DOHH2 (cell line): ENCODE results near the gene OPN3.

Experiments
- CTCF ChIP-seq: fragments of 200-600 bp; sonication (generic); IDR thresholded peaks from one replicate; pipeline ENCODE4 v1.5.1; 2014; ENCODE audit warnings: antibody characterized with exemption, mild to moderate bottlenecking, low read depth, low read length; ENCODE audit not compliant: poor library complexity, severe bottlenecking
- EZH2phosphoT487 ChIP-seq: fragments of 200-600 bp; sonication (generic); IDR thresholded peaks from 2 replicates; pipeline ENCODE4 v1.6.1; 2017; ENCODE audit warnings: borderline replicate concordance, mild to moderate bottlenecking, antibody characterized with exemption, low read length, moderate library complexity, mixed read lengths

GRCh38 chr1:241560146-241560848 is 79.9 kb downstream of the OPN3 start:
- TF ChIP-seq CTCF = no peak
- TF ChIP-seq EZH2phosphoT487 = no peak
